HEK293 (cell line): ENCODE measurements around the gene MUC4.
A peak's percentile ranks its signal among the peaks of the same experiment; 100 is the strongest.
"Not testable (repeated sequence)": the region's sequence is repeated elsewhere in the genome, so short reads cannot be mapped to it uniquely, and the experiment has no call there.

ENCODE experiments used
- CTCF ChIA-PET: fragments of 350-600 bp; formaldehyde crosslinking; extraction: SDS; loops from one replicate; lab custom pipeline; 2021; ENCODE audit warnings: antibody characterized with exemption; lab: Yijun Ruan, JAX
- POLR2A ChIA-PET: fragments of 300-600 bp; formaldehyde crosslinking; extraction: SDS; loops from one replicate; lab custom pipeline; 2020; ENCODE audit warnings: antibody characterized with exemption, inconsistent platforms; lab: Yijun Ruan, JAX
- H3K27ac ChIP-seq: fragments of 200-500 bp; sonication (Bioruptor generic); 2 replicates; pipeline ENCODE4 v1.5.1; 2014; ENCODE audit warnings: low read depth, low read length, control low read depth, inconsistent platforms; ENCODE audit errors: extremely low read depth
- H3K36me3 ChIP-seq, 2 experiments: fragments of 200-500 bp in 1 of 2; sonication (Bioruptor generic) in 1 of 2; 1 replicate in 1 of 2; 2 replicates in 1 of 2; pipeline ENCODE4 v1.5.1; 2014 to 2017; ENCODE audit warnings: inconsistent platforms in 2 of 2, low read length in 2 of 2; ENCODE audit not compliant: control insufficient read depth in 2 of 2, insufficient read depth in 1 of 2
- H3K4me1 ChIP-seq: fragments of 200-500 bp; sonication (Bioruptor generic); 2 replicates; pipeline ENCODE4 v1.5.1; 2014; ENCODE audit warnings: mild to moderate bottlenecking, low read length, inconsistent platforms; ENCODE audit not compliant: control insufficient read depth, insufficient read depth
- H3K4me3 ChIP-seq: 2 replicates; pipeline ENCODE4 v1.5.1; 2011; ENCODE audit warnings: low read depth, mild to moderate bottlenecking, control low read depth, low read length, moderate library complexity
- H3K9me3 ChIP-seq: fragments of 200-500 bp; sonication (Bioruptor generic); 2 replicates; pipeline ENCODE4 v1.5.1; 2014; ENCODE audit warnings: low read depth, low read length, inconsistent platforms; ENCODE audit not compliant: control insufficient read depth, insufficient read depth
- ELK4 ChIP-seq: IDR thresholded peaks from 2 replicates; pipeline ENCODE4 v1.6.1; 2011; ENCODE audit warnings: mild to moderate bottlenecking, low read depth, low read length, borderline replicate concordance
- PATZ1 ChIP-seq: fragments of 450-650 bp; formaldehyde crosslinking; IDR thresholded peaks from 2 replicates; pipeline ENCODE4 v1.5.1; 2016; ENCODE audit warnings: missing biosample characterization, missing genetic modification characterization
- PRDM4 ChIP-seq: fragments of 450-650 bp; formaldehyde crosslinking; IDR thresholded peaks from 2 replicates; pipeline ENCODE4 v1.5.1; 2017; ENCODE audit warnings: missing biosample characterization, missing genetic modification characterization
- PRDM6 ChIP-seq: fragments of 450-650 bp; formaldehyde crosslinking; IDR thresholded peaks from 2 replicates; pipeline ENCODE4 v1.5.1; 2017; ENCODE audit warnings: missing biosample characterization, missing genetic modification characterization
- ZBTB44 ChIP-seq: fragments of 450-650 bp; IDR thresholded peaks from 2 replicates; pipeline ENCODE4 v1.5.1; 2018; ENCODE audit warnings: missing biosample characterization, mild to moderate bottlenecking, missing genetic modification characterization
- ZNF146 ChIP-seq: fragments of 450-650 bp; formaldehyde crosslinking; IDR thresholded peaks from 2 replicates; pipeline ENCODE4 v1.5.1; 2016; ENCODE audit warnings: missing biosample characterization, missing genetic modification characterization
- ZNF2 ChIP-seq: fragments of 450-650 bp; formaldehyde crosslinking; IDR thresholded peaks from 2 replicates; pipeline ENCODE4 v1.5.1; 2016; ENCODE audit warnings: missing biosample characterization, missing genetic modification characterization
- ZNF24 ChIP-seq: fragments of 450-650 bp; formaldehyde crosslinking; IDR thresholded peaks from 2 replicates; pipeline ENCODE4 v1.5.1; 2016; ENCODE audit warnings: missing biosample characterization, missing genetic modification characterization
- ZNF341 ChIP-seq: fragments of 450-650 bp; formaldehyde crosslinking; IDR thresholded peaks from 2 replicates; pipeline ENCODE4; 2016; ENCODE audit warnings: low read depth, missing biosample characterization, missing genetic modification characterization
- ZNF560 ChIP-seq: fragments of 450-650 bp; formaldehyde crosslinking; IDR thresholded peaks from 2 replicates; pipeline ENCODE4 v1.5.1; 2017; ENCODE audit warnings: missing biosample characterization, missing genetic modification characterization, borderline replicate concordance
- ZNF645 ChIP-seq: fragments of 450-650 bp; formaldehyde crosslinking; IDR thresholded peaks from 2 replicates; pipeline ENCODE4; 2016; ENCODE audit warnings: missing biosample characterization, missing genetic modification characterization

MUC4 gene

GRCh38 chr3:195715134-195715533, 96.6 kb downstream of the MUC4 start:
- Histone ChIP-seq H3K4me3 (no peak overlapping the region), H3K27ac (no peak overlapping the region), H3K36me3 (no peaks in the 10 kb centered on the region), H3K9me3 (no peaks in the 10 kb centered on the region), H3K4me1 (no peaks in the 10 kb centered on the region)
- TF ChIP-seq ZNF146 (tag by site-specific recombination): peak; percentile 86
- no peak for TF ChIP-seq ZNF24 (tag by site-specific recombination)
- ChIA-PET POLR2A (no interaction called here), CTCF (no interaction called here)

- CTCF ChIA-PET: interaction anchor here (0.5 kb wide), 1 partner anchor 310 kb away, joined by 4 read pairs; no protein-coding TSS in a partner anchor
- Histone ChIP-seq H3K27ac (no peak overlapping the region), H3K4me1 (no peaks in the 10 kb centered on the region), H3K4me3 (no peak overlapping the region), H3K9me3 (no peaks in the 10 kb centered on the region), H3K36me3 (no peaks in the 10 kb centered on the region)
- POLR2A ChIA-PET: no interaction called here
- TF ChIP-seq ZNF341 (tag by site-specific recombination) (peak; percentile 46), ELK4 (no peak)
Observed at GRCh38 chr3:195714380-195715011, 97.2 kb downstream of the MUC4 start.

- CTCF ChIA-PET, H3K4me1 ChIP-seq, H3K4me3 ChIP-seq, POLR2A ChIA-PET, H3K36me3 ChIP-seq, H3K27ac ChIP-seq, H3K9me3 ChIP-seq: not testable (repeated sequence)
Observed at GRCh38 chr3:195713150-195713549, 98.6 kb downstream of the MUC4 start.

GRCh38 chr3:195712535-195712910, 99.2 kb downstream of the MUC4 start:
- CTCF ChIA-PET, POLR2A ChIA-PET, H3K4me1 ChIP-seq, H3K9me3 ChIP-seq, H3K27ac ChIP-seq, H3K36me3 ChIP-seq, H3K4me3 ChIP-seq: not testable (repeated sequence)

- ChIA-PET CTCF (no interaction called here), POLR2A (no interaction called here)
- Histone ChIP-seq H3K36me3 (no peaks in the 10 kb centered on the region), H3K9me3 (no peaks in the 10 kb centered on the region), H3K4me1 (no peaks in the 10 kb centered on the region), H3K4me3 (no peak overlapping the region), H3K27ac (no peak overlapping the region)
- TF ChIP-seq ZNF2 (tag by site-specific recombination) (no peak), ZNF645 (tag by site-specific recombination) (no peak), PATZ1 (no peak), ZBTB44 (tag by site-specific recombination) (no peak), PRDM6 (tag by site-specific recombination) (no peak), PRDM4 (tag by site-specific recombination) (no peak), ZNF560 (tag by site-specific recombination) (no peak)
Observed at GRCh38 chr3:195711813-195712534, 99.8 kb downstream of the MUC4 start.
